Right lobe of liver (tissue), 6 donors: ENCODE results near the gene PTPRN2. TPM values are rescaled to one million over a fixed set of nuclear protein-coding genes. Genes with fewer than 3 reads are reported as not detected.

ENCODE experiments used
- ATAC-seq, 4 donors: fragments of 200-7000 bp; cut with Tn5 transposase; one replicate each; pipeline ENCODE4 v1.9.1; 2020; ENCODE audit warnings: mild to moderate bottlenecking in 4 of 4, moderate library complexity in 4 of 4
- DNase-seq, 3 donors: peaks; one replicate each; pipeline ENCODE4 v3.0.0-alpha.2; 2020
- H3K27ac ChIP-seq, 3 donors: fragments of 200-600 bp; one replicate each; pipeline ENCODE4 v1.8.0; 2022
- H3K27me3 ChIP-seq, 2 donors: fragments of 200-600 bp; one replicate each; pipeline ENCODE4 v1.8.0; 2022
- H3K36me3 ChIP-seq, 4 donors: fragments of 200-600 bp; sonication (generic) in 1 of 4; one replicate each; pipeline versions ENCODE4 v1.5.1 to v1.8.0; 2017 to 2022; ENCODE audit warnings: control low read depth in 1 of 4
- H3K4me1 ChIP-seq, 4 donors: fragments of 200-600 bp; sonication (generic) in 1 of 4; one replicate each; pipeline versions ENCODE4 v1.5.1 to v1.8.0; 2017 to 2022; ENCODE audit warnings: control low read depth in 1 of 4
- H3K4me3 ChIP-seq, 3 donors: fragments of 200-600 bp; one replicate each; pipeline ENCODE4 v1.8.0; 2022
- H3K9me3 ChIP-seq, 4 donors: fragments of 200-600 bp; sonication (generic) in 1 of 4; one replicate each; pipeline versions ENCODE4 v1.5.1 to v1.8.0; 2017 to 2022; ENCODE audit warnings: control low read depth in 1 of 4
- CTCF ChIP-seq, 4 donors: fragments of 200-600 bp in 3 of 4; fragments of 450-650 bp in 1 of 4; IDR thresholded peaks; one replicate each; pipeline versions ENCODE4 v1.5.1 to v1.8.0; 2016 to 2022; ENCODE audit warnings: antibody characterized with exemption in 4 of 4, mild to moderate bottlenecking in 2 of 4
- POLR2A ChIP-seq: fragments of 450-650 bp; IDR thresholded peaks from one replicate; pipeline ENCODE4 v1.6.1; 2017; ENCODE audit warnings: antibody characterized with exemption, mild to moderate bottlenecking
- WGBS: methylation state at CpG from one replicate; pipeline ENCODE4 v1.1.6; 2018; ENCODE audit warnings: low coverage, low lambda C conversion rate; ENCODE audit not compliant: insufficient coverage; ENCODE audit errors: missing lambda C conversion rate; 5-methylcytosine and 5-hydroxymethylcytosine counted together
- intact Hi-C, 2 donors: fragments of 100-400 bp; cut with DNase I; formaldehyde crosslinking; loops; one replicate each; pipeline versions ENCODE4 v1.11.2 to v1.14.1; 2022
- total RNA-seq, 6 experiments: library from RNA; depleted of rRNA in 2 of 6; stranded (reverse); fragments of >200 nt in 2 of 6; fragmentation: NEBNext Ultra II Directional in 3 of 6; extraction: Animal tissue kit (Norgen Biotek cat#: 25700) in 3 of 6; gene quantifications; one replicate each; pipeline versions ENCODE4 v1.1.0 to v1.2.4, GENCODE V29; 2016 to 2023
- donor health status: DM: no; HTN: yes; CAD: no.
- donor health status: DM: no; HTN: no; CAD: no.
- donor health status: DM: no; HTN: no; CAD: no.
- donor health status: DM: no; HTN: yes; CAD: no.
- donor health status: DM: no; HTN: yes; CAD: no.

PTPRN2 gene
- total RNA-seq, 6 experiments from 2014 or later = 0.15 to 0.87 (median 0.67) TPM

GRCh38 chr7:157613575-157614322 lies 973.9 kb downstream of the PTPRN2 start:
- peak overlapping the region; percentile 15 to 36 (median 30) for H3K4me3 ChIP-seq
- DNase-seq = no peak

GRCh38 chr7:157612664-157613561 lies 974.7 kb downstream of the PTPRN2 start:
- WGBS = 39% methylated on average over 26 of the region's 79 CpGs
- DNase-seq (peak in 1 of 3 donors; percentile 42), ATAC-seq (peak; percentile 46 to 73 (median 62))
- no peaks in the 10 kb centered on the region for H3K36me3 ChIP-seq
- H3K9me3 ChIP-seq = no peaks in the 10 kb centered on the region
- no peaks in the 10 kb centered on the region for H3K27me3 ChIP-seq
- H3K4me1 ChIP-seq = peaks cover 0 to 4% (median 0%) of the 10 kb centered on the region in 4 donors
- TF ChIP-seq CTCF (IDR thresholded peaks at IDR 0.05) = no peak
- TF ChIP-seq POLR2A = no peak
- intact Hi-C loops = no loop called here
- no peak overlapping the region for H3K27ac ChIP-seq
- peak overlapping the region; percentile 15 to 36 (median 30) for H3K4me3 ChIP-seq

More at GRCh38 chr7:157613575-157614322, 973.9 kb downstream of the PTPRN2 start:
- Histone ChIP-seq H3K4me1 (peaks cover 0 to 4% (median 0%) of the 10 kb centered on the region in 4 donors), H3K27me3 (no peaks in the 10 kb centered on the region), H3K27ac (no peak overlapping the region), H3K9me3 (no peaks in the 10 kb centered on the region), H3K36me3 (no peaks in the 10 kb centered on the region)
- no peak for ATAC-seq
- intact Hi-C loops = no loop called here
- WGBS = 64% methylated on average over 6 of the region's 51 CpGs
- TF ChIP-seq CTCF (IDR thresholded peaks at IDR 0.05) (no peak), POLR2A (no peak)

- Histone ChIP-seq H3K27me3 (no peaks in the 10 kb centered on the region), H3K27ac (no peak overlapping the region), H3K9me3 (no peaks in the 10 kb centered on the region), H3K36me3 (no peaks in the 10 kb centered on the region), H3K4me3 (peak overlapping the region in 1 of 3 donors; percentile 15), H3K4me1 (peaks cover 0 to 4% (median 0%) of the 10 kb centered on the region in 4 donors)
- 82% methylated on average over 8 of the region's 33 CpGs for WGBS
- DNase-seq = no peak
- TF ChIP-seq CTCF (IDR thresholded peaks at IDR 0.05) (no peak), POLR2A (no peak)
- intact Hi-C loops = no loop called here
- no peak for ATAC-seq
Observed at GRCh38 chr7:157612009-157612663, 975.5 kb downstream of the PTPRN2 start.

GRCh38 chr7:157611341-157611740 lies 976.3 kb downstream of the PTPRN2 start:
- Histone ChIP-seq H3K27me3 (no peaks in the 10 kb centered on the region), H3K9me3 (no peaks in the 10 kb centered on the region), H3K4me1 (peaks cover 0 to 4% (median 0%) of the 10 kb centered on the region in 4 donors), H3K36me3 (no peaks in the 10 kb centered on the region), H3K4me3 (no peak overlapping the region), H3K27ac (no peak overlapping the region)
- intact Hi-C loops = no loop called here
- TF ChIP-seq POLR2A (no peak), CTCF (IDR thresholded peaks at IDR 0.05) (no peak)
- 81% methylated on average over 15 of the region's 18 CpGs for WGBS
- DNase-seq = no peak
- ATAC-seq = no peak
